H1 (cell line): ENCODE measurements around the gene RNF144A. TPM values are rescaled to one million over a fixed set of nuclear protein-coding genes. Genes with fewer than 3 reads are reported as not detected.

Source experiments
- CTCF ChIA-PET: fragments of 300-600 bp; sonication (Branson Sonifier 250); formaldehyde crosslinking; loops from one replicate; lab custom pipeline; 2021; ENCODE audit not compliant: partially characterized antibody; lab: Charles Lee
- POLR2A ChIA-PET: fragments of 300-600 bp; sonication (Branson Sonifier 250); formaldehyde crosslinking; loops from one replicate; lab custom pipeline; 2021; ENCODE audit warnings: inconsistent platforms; ENCODE audit not compliant: partially characterized antibody; lab: Charles Lee
- DNase-seq, 2 experiments: peaks; one replicate each; pipeline versions ENCODE4 v3.0.0 to v3.0.0-alpha.2; 2010 to 2022; ENCODE audit warnings: low spot score in 2 of 2, low read depth in 1 of 2, mixed read lengths in 1 of 2
- FAIRE-seq: peaks from 2 replicates; lab custom pipeline; 2011; peaks lifted over from hg19 to GRCh38; lab: Jason Lieb, UNC
- H2AFZ ChIP-seq: 2 replicates; pipeline ENCODE4 v1.8.1; 2012; ENCODE audit warnings: low read length, inconsistent platforms
- H2AK5ac ChIP-seq: 2 replicates; pipeline ENCODE4 v1.6.1; 2013; ENCODE audit warnings: low read depth, low read length
- H2BK120ac ChIP-seq: replicated peaks from 2 replicates; pipeline ENCODE3; 2013; ENCODE audit warnings: low read depth, low read length, inconsistent platforms
- H2BK12ac ChIP-seq: 2 replicates; pipeline ENCODE4 v1.6.1; 2013; ENCODE audit warnings: low read depth, low read length
- H2BK15ac ChIP-seq: 2 replicates; pipeline ENCODE4 v1.6.1; 2013; ENCODE audit warnings: low read length
- H2BK20ac ChIP-seq: 2 replicates; pipeline ENCODE4 v1.6.1; 2013; ENCODE audit warnings: low read length
- H2BK5ac ChIP-seq: 2 replicates; pipeline ENCODE4 v1.6.1; 2013; ENCODE audit warnings: low read depth, low read length
- H3K14ac ChIP-seq: 2 replicates; pipeline ENCODE4 v1.6.1; 2013; ENCODE audit warnings: inconsistent platforms; ENCODE audit not compliant: insufficient read length
- H3K18ac ChIP-seq: 2 replicates; pipeline ENCODE4 v1.6.1; 2013; ENCODE audit warnings: low read length; ENCODE audit errors: extremely low read depth
- H3K23ac ChIP-seq: 2 replicates; pipeline ENCODE4 v1.6.1; 2013; ENCODE audit warnings: inconsistent platforms; ENCODE audit not compliant: insufficient read length
- H3K23me2 ChIP-seq: 2 replicates; pipeline ENCODE4 v1.6.1; 2013; ENCODE audit warnings: low read depth, low read length
- H3K27ac ChIP-seq: 2 replicates; pipeline ENCODE4 v1.6.1; 2011; ENCODE audit warnings: low read depth, low read length, inconsistent platforms
- H3K27me3 ChIP-seq, 4 experiments: replicated peaks in 1 of 4; 1 replicate in 1 of 4; 2 replicates in 3 of 4; pipeline versions ENCODE4 v1.6.1 to v1.8.1; 2011 to 2013; ENCODE audit warnings: low read length in 3 of 4, mild to moderate bottlenecking in 3 of 4, inconsistent platforms in 2 of 4, mixed read lengths in 2 of 4, moderate library complexity in 1 of 4; ENCODE audit not compliant: control insufficient read depth in 3 of 4, insufficient read depth in 3 of 4; ENCODE audit errors: extremely low read depth in 1 of 4
- H3K36me3 ChIP-seq, 4 experiments: 2 replicates each; pipeline versions ENCODE4 v1.6.1 to v1.8.1; 2011 to 2013; ENCODE audit warnings: mild to moderate bottlenecking in 4 of 4, low read length in 3 of 4, moderate library complexity in 2 of 4, control low read depth in 1 of 4, inconsistent platforms in 1 of 4; ENCODE audit not compliant: insufficient read depth in 4 of 4, control insufficient read depth in 2 of 4
- H3K4ac ChIP-seq: replicated peaks from 2 replicates; pipeline ENCODE3; 2013; ENCODE audit warnings: low read length, low read depth, mixed read lengths, inconsistent platforms; ENCODE audit not compliant: insufficient read length
- H3K4me1 ChIP-seq, 4 experiments: replicated peaks in 1 of 4; 1 replicate in 1 of 4; 2 replicates in 3 of 4; pipeline versions ENCODE4 v1.6.1 to v1.8.1; 2011 to 2013; ENCODE audit warnings: low read length in 3 of 4, inconsistent platforms in 2 of 4, mixed read lengths in 1 of 4; ENCODE audit not compliant: insufficient read depth in 4 of 4, control insufficient read depth in 3 of 4
- H3K4me2 ChIP-seq, 2 experiments: 2 replicates each; pipeline versions ENCODE4 v1.6.1 to v1.8.1; 2011 to 2013; ENCODE audit warnings: low read depth in 2 of 2, low read length in 2 of 2, control low read depth in 1 of 2, inconsistent platforms in 1 of 2, mild to moderate bottlenecking in 1 of 2; ENCODE audit not compliant: insufficient read depth in 1 of 2
- H3K4me3 ChIP-seq, 4 experiments: fragments of 200-600, 300-600 bp in 1 of 4; sonication (generic), shearing (Covaris generic), sonication (Bioruptor Twin) in 1 of 4; 2 replicates each; pipeline versions ENCODE4 v1.5.1 to v1.8.1; 2011 to 2016; ENCODE audit warnings: low read length in 4 of 4, low read depth in 3 of 4, control low read depth in 2 of 4, inconsistent platforms in 2 of 4, mild to moderate bottlenecking in 2 of 4, mixed read lengths in 1 of 4, moderate library complexity in 1 of 4; ENCODE audit not compliant: insufficient read depth in 2 of 4; ENCODE audit errors: extremely low read depth in 1 of 4
- H3K56ac ChIP-seq: replicated peaks from 2 replicates; pipeline ENCODE3; 2013; ENCODE audit warnings: low read depth, mild to moderate bottlenecking, mixed read lengths, low read length, inconsistent platforms; ENCODE audit not compliant: insufficient read length
- H3K79me1 ChIP-seq: 2 replicates; pipeline ENCODE4 v1.6.1; 2013; ENCODE audit warnings: low read depth, low read length, control low read depth
- H3K79me2 ChIP-seq, 2 experiments: 2 replicates each; pipeline versions ENCODE4 v1.6.1 to v1.8.1; 2012 to 2013; ENCODE audit warnings: low read length in 2 of 2, mild to moderate bottlenecking in 2 of 2, inconsistent platforms in 1 of 2; ENCODE audit not compliant: insufficient read depth in 2 of 2, control insufficient read depth in 1 of 2
- H3K9ac ChIP-seq, 4 experiments: replicated peaks in 1 of 4; 1 replicate in 1 of 4; 2 replicates in 3 of 4; pipeline versions ENCODE4 v1.6.1 to v1.8.1; 2011 to 2013; ENCODE audit warnings: low read depth in 3 of 4, low read length in 3 of 4, control low read depth in 2 of 4, mild to moderate bottlenecking in 2 of 4, moderate library complexity in 2 of 4, inconsistent platforms in 1 of 4; ENCODE audit errors: extremely low read depth in 1 of 4
- H3K9me3 ChIP-seq, 2 experiments: 2 replicates each; pipeline versions ENCODE4 v1.6.1 to v1.8.1; 2012 to 2013; ENCODE audit warnings: mild to moderate bottlenecking in 2 of 2, moderate library complexity in 2 of 2, control low read depth in 1 of 2, inconsistent platforms in 1 of 2, low read depth in 1 of 2, low read length in 1 of 2, mixed read lengths in 1 of 2; ENCODE audit not compliant: insufficient read depth in 2 of 2
- H4K20me1 ChIP-seq, 2 experiments: replicated peaks in 1 of 2; 2 replicates each; pipeline versions ENCODE3 to v1.8.1; 2011 to 2013; ENCODE audit warnings: inconsistent platforms in 2 of 2, low read length in 2 of 2, mild to moderate bottlenecking in 1 of 2; ENCODE audit not compliant: insufficient read depth in 2 of 2, control insufficient read depth in 1 of 2
- H4K5ac ChIP-seq: 2 replicates; pipeline ENCODE4 v1.6.1; 2013; ENCODE audit warnings: low read length, low read depth, mixed read lengths, inconsistent platforms; ENCODE audit not compliant: insufficient read length
- H4K8ac ChIP-seq: 2 replicates; pipeline ENCODE4 v1.8.0; 2013; ENCODE audit warnings: mild to moderate bottlenecking, moderate library complexity, low read length, inconsistent platforms; ENCODE audit not compliant: insufficient read depth; ENCODE audit errors: extremely low read depth
- H4K91ac ChIP-seq: replicated peaks from 2 replicates; pipeline ENCODE3; 2013; ENCODE audit warnings: low read length, mixed read lengths, inconsistent platforms; ENCODE audit not compliant: insufficient read length
- ATF2 ChIP-seq: IDR thresholded peaks from 2 replicates; pipeline ENCODE4 v1.6.1; 2012; ENCODE audit warnings: low read length, inconsistent platforms
- CREB1 ChIP-seq: IDR thresholded peaks from 2 replicates; pipeline ENCODE4 v1.6.1; 2012; ENCODE audit warnings: inconsistent platforms
- JUN ChIP-seq: IDR thresholded peaks from 2 replicates; pipeline ENCODE4 v1.6.1; 2011; ENCODE audit warnings: low read depth, mild to moderate bottlenecking, improper control_type of control experiment, low read length
- USF2 ChIP-seq: IDR thresholded peaks from 2 replicates; pipeline ENCODE4 v1.6.1; 2011; ENCODE audit warnings: low read length, improper control_type of control experiment
- WGBS, 2 experiments: shearing (Covaris generic) in 1 of 2; methylation state at CpG; one replicate each; pipeline versions ENCODE4 v1.1.6 to v1.1.7; 2013 to 2015; ENCODE audit warnings: low lambda C conversion rate in 2 of 2, mixed read lengths in 2 of 2, inconsistent platforms in 1 of 2, low coverage in 1 of 2, missing lambda C conversion rate in 1 of 2; ENCODE audit not compliant: insufficient replicate concordance in 2 of 2, insufficient coverage in 1 of 2, insufficient read length in 1 of 2; ENCODE audit errors: extremely low coverage in 1 of 2, missing lambda C conversion rate in 1 of 2; 5-methylcytosine and 5-hydroxymethylcytosine counted together
- polyA plus RNA-seq, 7 experiments: library from polyadenylated mRNA; depleted of rRNA in 3 of 7; stranded (reverse) in 5 of 7; unstranded in 2 of 7; fragments of >200 nt in 5 of 7; fragments of 200-250 nt in 2 of 7; gene quantifications; 1 replicate in 5 of 7; 2 replicates in 1 of 7; 4 replicates in 1 of 7; pipeline versions ENCODE4 v1.2.1 to v1.2.3, GENCODE V29; 2011 to 2013; ENCODE audit warnings: missing spikeins in 2 of 7, mixed read lengths in 2 of 7
- total RNA-seq: library from RNA; stranded (reverse); fragmentation: NEBNext Ultra II Directional; extraction: Animal tissue kit (Norgen Biotek cat#: 25700); gene quantifications from 2 replicates; pipeline ENCODE4 v1.2.1, GENCODE V29; 2021

The RNF144A gene
- total and polyA plus RNA-seq, 2 of the 8 experiments (the other 6 are each of a cell fraction or from before 2014, with no cell fraction given) = 14.0 to 15.0 TPM

DNA sequence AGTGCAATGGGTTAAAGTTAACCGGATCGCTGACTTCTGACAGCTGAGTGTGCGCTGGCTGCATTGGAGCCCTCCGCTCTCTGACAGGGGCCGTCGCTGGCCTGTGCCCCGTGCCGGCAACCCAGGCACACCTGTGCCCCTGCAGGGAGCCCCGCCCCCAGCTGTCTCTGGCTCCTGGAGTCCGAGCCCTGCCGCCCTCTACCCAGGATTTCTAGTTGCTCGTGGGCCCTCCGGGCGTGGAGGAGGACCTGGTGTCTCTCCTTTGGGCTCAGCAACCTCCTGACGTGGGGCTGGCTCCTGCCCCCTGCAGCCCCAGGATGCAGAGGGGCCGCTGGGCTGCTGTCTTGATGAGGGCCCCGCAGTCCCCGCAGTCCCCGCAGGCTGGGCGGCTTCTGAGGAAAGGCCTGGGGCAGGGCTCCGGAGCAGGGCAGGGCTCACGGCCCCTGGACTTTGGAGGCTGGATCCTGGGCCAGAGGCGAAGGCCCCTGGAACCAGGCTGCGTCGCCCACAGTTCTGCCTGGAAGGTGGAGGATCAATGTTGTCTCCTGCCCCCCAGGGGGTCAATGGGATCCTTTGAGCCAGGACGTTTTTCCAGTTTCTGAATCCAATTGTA, 172.8 kb downstream of the RNF144A start:
- no peaks in the 10 kb centered on the region for H3K27me3 ChIP-seq
- H3K27ac ChIP-seq = no peak overlapping the region
- no peak overlapping the region for H2AK5ac ChIP-seq
- FAIRE-seq = no peak
- H3K18ac ChIP-seq = no peak overlapping the region
- H3K4ac ChIP-seq = no peak overlapping the region
- H3K23ac ChIP-seq = no peak overlapping the region
- H3K79me1 ChIP-seq = no peaks in the 10 kb centered on the region
- H2BK5ac ChIP-seq = no peak overlapping the region
- no peak overlapping the region for H3K4me3 ChIP-seq
- no peak overlapping the region for H2BK15ac ChIP-seq
- H2BK20ac ChIP-seq = no peak overlapping the region
- DNase-seq = no peak
- no peaks in the 10 kb centered on the region for H3K79me2 ChIP-seq
- H4K20me1 ChIP-seq = peaks cover 0 to 1% of the 10 kb centered on the region in 2 experiments
- no peak overlapping the region for H2BK120ac ChIP-seq
- no peaks in the 10 kb centered on the region for H3K23me2 ChIP-seq
- no peaks in the 10 kb centered on the region; a peak in 1 of 7 replicates for H3K4me1 ChIP-seq
- no peak overlapping the region for H3K14ac ChIP-seq
- no peak overlapping the region for H3K9ac ChIP-seq
- no peak overlapping the region for H2AFZ ChIP-seq
- no peak overlapping the region for H4K5ac ChIP-seq
- WGBS, 2 experiments = 92% methylated on average over 19 of the region's 26 CpGs; no CpG with 5 or more reads in 1 of the 2 experiments
- H3K4me2 ChIP-seq = no peak overlapping the region
- no peak overlapping the region for H2BK12ac ChIP-seq
- ChIA-PET CTCF (interaction anchor here (0.7 to 1.3 kb wide), 2 partner anchors 45 to 193 kb away, joined by 3 to 6 read pairs; no protein-coding TSS in a partner anchor), POLR2A (no interaction called here)
- H4K8ac ChIP-seq = no peak overlapping the region
- no peaks in the 10 kb centered on the region for H3K9me3 ChIP-seq
- no peaks in the 10 kb centered on the region for H3K36me3 ChIP-seq
- H3K56ac ChIP-seq = no peak overlapping the region
- TF ChIP-seq USF2 = no peak
- no peak for TF ChIP-seq ATF2
- no peak for TF ChIP-seq JUN
- TF ChIP-seq CREB1 = no peak
- H4K91ac ChIP-seq = no peak overlapping the region
